Caco-2 (cell line): ENCODE measurements around the gene COX6B1. TPM values are rescaled to one million over a fixed set of nuclear protein-coding genes. Genes with fewer than 3 reads are reported as not detected.

Experiments
- BruUV-seq: library from RNA; stranded (reverse); fragments of 400-500 nt; replicated peaks from 2 replicates; lab custom pipeline; 2021; lab: Mats Ljungman, UMichigan
- CTCF ChIA-PET: fragments of 300-600 bp; sonication (Branson Sonifier 250); formaldehyde crosslinking; loops from one replicate; lab custom pipeline; 2022; ENCODE audit warnings: antibody characterized with exemption; lab: Charles Lee
- POLR2A ChIA-PET: fragments of 300-600 bp; sonication (Branson Sonifier 250); formaldehyde crosslinking; loops from one replicate; lab custom pipeline; 2022; ENCODE audit warnings: antibody characterized with exemption; lab: Charles Lee
- DNase-seq, 2 experiments: peaks; one replicate each; pipeline versions ENCODE4 v3.0.0 to v3.0.0-alpha.2; 2020 to 2022
- H3K27me3 ChIP-seq: replicated peaks from 2 replicates; pipeline ENCODE4 v1.6.0; 2011; ENCODE audit warnings: low read length; ENCODE audit not compliant: control insufficient read depth, insufficient read depth
- H3K36me3 ChIP-seq: 2 replicates; pipeline ENCODE4 v1.5.1; 2011; ENCODE audit warnings: low read length; ENCODE audit not compliant: control insufficient read depth, insufficient read depth
- H3K4me1 ChIP-seq: fragments of 250-450 bp; sonication (Bioruptor Pico); 2 replicates; pipeline ENCODE4 v1.5.1; 2020; ENCODE audit warnings: mild to moderate bottlenecking
- H3K4me3 ChIP-seq: 2 replicates; pipeline ENCODE4 v1.5.1; 2011; ENCODE audit warnings: low read depth, mild to moderate bottlenecking, control low read depth, low read length
- H3K9me3 ChIP-seq: fragments of 250-450 bp; sonication (Bioruptor Pico); 2 replicates; pipeline ENCODE4 v1.5.1; 2020; ENCODE audit warnings: mild to moderate bottlenecking, moderate library complexity
- H3K27ac Mint-ChIP-seq: one replicate; pipeline ENCODE4 v1.8.0; 2022; ENCODE audit warnings: mixed read lengths; ENCODE audit not compliant: unreplicated experiment
- H3K27me3 Mint-ChIP-seq: one replicate; pipeline ENCODE4 v1.8.0; 2022; ENCODE audit warnings: mixed read lengths; ENCODE audit not compliant: insufficient read depth, unreplicated experiment
- H3K36me3 Mint-ChIP-seq: one replicate; pipeline ENCODE4 v1.8.0; 2022; ENCODE audit warnings: mild to moderate bottlenecking, mixed read lengths; ENCODE audit not compliant: insufficient read depth, unreplicated experiment
- H3K4me1 Mint-ChIP-seq: one replicate; pipeline ENCODE4 v1.8.0; 2022; ENCODE audit warnings: low read depth, mixed read lengths; ENCODE audit not compliant: unreplicated experiment
- H3K4me3 Mint-ChIP-seq: one replicate; pipeline ENCODE4 v1.8.0; 2022; ENCODE audit warnings: mild to moderate bottlenecking, moderate library complexity, mixed read lengths; ENCODE audit not compliant: unreplicated experiment
- H3K9me3 Mint-ChIP-seq: one replicate; pipeline ENCODE4 v1.8.0; 2022; ENCODE audit warnings: mixed read lengths; ENCODE audit not compliant: unreplicated experiment
- intact Hi-C: fragments of 100-400 bp; cut with micrococcal nuclease; formaldehyde crosslinking; loops from one replicate; pipeline ENCODE4 v1.10.0; 2022; ENCODE audit not compliant: unreplicated experiment
- total RNA-seq: library from RNA; stranded (reverse); gene quantifications from 2 replicates; pipeline ENCODE4 v1.2.3, GENCODE V29; 2022
- TF ChIP-seq, protein P1 (sequence below), 2 experiments: fragments of 200-600 bp in 1 of 2; IDR thresholded peaks; 1 replicate in 1 of 2; 2 replicates in 1 of 2; pipeline versions ENCODE4 v1.5.1 to v1.8.0; 2011 to 2022; ENCODE audit warnings: antibody characterized with exemption in 1 of 2, control low read depth in 1 of 2, inconsistent platforms in 1 of 2, low read depth in 1 of 2, low read length in 1 of 2, mild to moderate bottlenecking in 1 of 2, moderate library complexity in 1 of 2; ENCODE audit not compliant: insufficient read depth in 1 of 2, severe bottlenecking in 1 of 2, unreplicated experiment in 1 of 2

COX6B1 gene
- total RNA-seq, 1 experiment from 2014 or later, result 551 TPM

DNA sequence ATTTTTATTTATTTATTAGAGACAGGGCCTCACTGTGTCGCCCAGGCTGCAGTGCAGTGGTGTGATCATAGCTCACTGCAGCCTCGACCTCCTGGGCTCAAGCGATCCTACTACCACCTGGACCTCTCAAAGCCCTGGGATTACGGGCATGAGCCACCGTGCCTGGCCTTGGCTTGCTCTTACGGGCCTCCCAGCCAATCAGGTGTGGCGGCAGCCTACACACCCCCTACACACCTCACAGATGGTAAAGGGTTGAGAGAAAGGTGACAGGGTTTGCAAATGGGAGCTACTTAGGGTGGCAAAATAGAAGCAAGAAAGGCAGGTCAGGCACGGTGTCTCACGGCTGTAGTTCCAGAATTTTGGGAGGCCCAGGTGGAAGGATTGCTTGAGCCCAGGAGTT lies 55.2 kb downstream of the COX6B1 start:
- H3K27me3 Mint-ChIP-seq, result peaks cover 3% of the 10 kb centered on the region
- peaks cover 6% of the 10 kb centered on the region for H3K4me1 Mint-ChIP-seq
- Histone ChIP-seq H3K36me3 (no peaks in the 10 kb centered on the region), H3K9me3 (no peaks in the 10 kb centered on the region), H3K27me3 (no peaks in the 10 kb centered on the region), H3K4me1 (no peaks in the 10 kb centered on the region), H3K4me3 (no peak overlapping the region)
- no peaks in the 10 kb centered on the region for H3K9me3 Mint-ChIP-seq
- no peak for DNase-seq
- intact Hi-C loops, result loop anchor here (5.0 kb wide), 1 partner anchor 349 kb away; the partner anchor contains the start of genes THAP8 and WDR62
- BruUV-seq, result no TSS peak
- no peak overlapping the region for H3K27ac Mint-ChIP-seq
- POLR2A ChIA-PET, result interaction anchor here (0.5 kb wide), 1 partner anchor 19 kb away, joined by 4 read pairs; no protein-coding TSS in a partner anchor
- CTCF ChIA-PET, result interaction anchor here (1.2 to 1.7 kb wide), 6 partner anchors 9 to 228 kb away, joined by 4 to 8 read pairs (median 6); partner anchors contain the start of gene COX6B1
- H3K4me3 Mint-ChIP-seq, result peak overlapping the region; percentile 82
- TF ChIP-seq, protein P1, sequence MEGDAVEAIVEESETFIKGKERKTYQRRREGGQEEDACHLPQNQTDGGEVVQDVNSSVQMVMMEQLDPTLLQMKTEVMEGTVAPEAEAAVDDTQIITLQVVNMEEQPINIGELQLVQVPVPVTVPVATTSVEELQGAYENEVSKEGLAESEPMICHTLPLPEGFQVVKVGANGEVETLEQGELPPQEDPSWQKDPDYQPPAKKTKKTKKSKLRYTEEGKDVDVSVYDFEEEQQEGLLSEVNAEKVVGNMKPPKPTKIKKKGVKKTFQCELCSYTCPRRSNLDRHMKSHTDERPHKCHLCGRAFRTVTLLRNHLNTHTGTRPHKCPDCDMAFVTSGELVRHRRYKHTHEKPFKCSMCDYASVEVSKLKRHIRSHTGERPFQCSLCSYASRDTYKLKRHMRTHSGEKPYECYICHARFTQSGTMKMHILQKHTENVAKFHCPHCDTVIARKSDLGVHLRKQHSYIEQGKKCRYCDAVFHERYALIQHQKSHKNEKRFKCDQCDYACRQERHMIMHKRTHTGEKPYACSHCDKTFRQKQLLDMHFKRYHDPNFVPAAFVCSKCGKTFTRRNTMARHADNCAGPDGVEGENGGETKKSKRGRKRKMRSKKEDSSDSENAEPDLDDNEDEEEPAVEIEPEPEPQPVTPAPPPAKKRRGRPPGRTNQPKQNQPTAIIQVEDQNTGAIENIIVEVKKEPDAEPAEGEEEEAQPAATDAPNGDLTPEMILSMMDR (IDR thresholded peaks at IDR 0.05; ENCODE audit: insufficient read depth in 1 of 2, low read depth in 1 of 2, low read length in 1 of 2, severe bottlenecking in 1 of 2, unreplicated experiment in 1 of 2), result no peak
- H3K36me3 Mint-ChIP-seq, result peaks cover 9% of the 10 kb centered on the region

DNA sequence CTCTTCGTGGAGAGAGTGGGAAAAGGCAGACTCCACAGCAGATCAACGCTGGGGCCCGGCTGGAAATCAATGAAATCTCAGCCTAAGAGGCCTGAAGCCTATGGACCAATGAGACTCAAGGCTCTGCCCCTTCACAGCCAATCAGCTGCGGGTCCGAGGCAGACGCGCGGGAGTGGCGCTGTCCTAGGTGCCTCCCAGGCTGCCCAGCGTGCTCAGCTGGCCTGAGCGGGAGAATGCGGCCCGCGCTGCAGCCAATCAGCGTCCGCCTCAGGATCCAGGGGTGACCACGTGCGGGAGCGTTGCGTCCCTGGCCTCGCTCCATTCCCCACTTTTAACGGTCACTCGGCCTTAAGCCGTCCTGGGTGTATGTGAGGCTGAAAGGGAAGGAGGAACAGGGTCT lies 56.1 kb downstream of the COX6B1 start, which contains the start of gene ZBTB32:
Gene ZBTB32 (plus strand): TSS at position 341 of the 400 bp plus-strand sequence. CDS start 10,069 bp downstream, outside the sequence.
- Mint-ChIP-seq H3K27ac (no peak within 1 kb of the TSS), H3K4me3 (no peak within 1 kb of the TSS), H3K9me3 (no peaks in the 10 kb centered on the region), H3K27me3 (peaks cover 3% of the 10 kb centered on the region), H3K36me3 (peaks cover 9% of the 10 kb centered on the region), H3K4me1 (peaks cover 6% of the 10 kb centered on the region)
- ChIA-PET POLR2A (no interaction called here), CTCF (no interaction called here)
- intact Hi-C loops, result loop anchor here (5.0 kb wide), 1 partner anchor 348 kb away; the partner anchor contains the start of genes THAP8 and WDR62
- Histone ChIP-seq H3K9me3 (no peaks in the 10 kb centered on the region), H3K27me3 (no peaks in the 10 kb centered on the region), H3K4me3 (no peak within 1 kb of the TSS), H3K36me3 (no peaks in the 10 kb centered on the region), H3K4me1 (no peaks in the 10 kb centered on the region)
- TF ChIP-seq, protein P1 (IDR thresholded peaks at IDR 0.05; ENCODE audit: insufficient read depth in 1 of 2, low read depth in 1 of 2, low read length in 1 of 2, severe bottlenecking in 1 of 2, unreplicated experiment in 1 of 2), result no peak
- DNase-seq, result peak in 1 of 2 experiments; percentile 23
- BruUV-seq, result no TSS peak

Other genes with a start within 250 kb of the COX6B1 start
- not detected in 2 replicates for gene FFAR2, start 200.1 kb upstream of the COX6B1 start, total RNA-seq
- gene KRTDAP, start 157.9 kb upstream of the COX6B1 start, total RNA-seq, result not detected in 2 replicates
- gene DMKN, start 134.7 kb upstream of the COX6B1 start, total RNA-seq, result 341 and 354 TPM in 2 replicates
- gene SBSN, start 120.0 kb upstream of the COX6B1 start, total RNA-seq, result not detected in 2 replicates
- gene GAPDHS, start 114.9 kb upstream of the COX6B1 start, total RNA-seq, result not detected in 2 replicates
- 126 and 140 TPM in 2 replicates for gene TMEM147, start 102.7 kb upstream of the COX6B1 start, total RNA-seq
- gene ATP4A, start 84.7 kb upstream of the COX6B1 start, total RNA-seq, result not detected in 2 replicates
- not detected in 2 replicates for gene PMIS2, start 62.1 kb upstream of the COX6B1 start, total RNA-seq
- 26.4 and 27.9 TPM in 2 replicates for gene HAUS5, start 35.6 kb upstream of the COX6B1 start, total RNA-seq
- gene RBM42, start 19.3 kb upstream of the COX6B1 start, total RNA-seq, result 140 and 165 TPM in 2 replicates
- gene ETV2, start 6.6 kb upstream of the COX6B1 start, total RNA-seq, result 0.77 and 1.3 TPM in 2 replicates
- gene UPK1A, start 18.2 kb downstream of the COX6B1 start, total RNA-seq, result not detected in 2 replicates
- gene ZBTB32, start 56.2 kb downstream of the COX6B1 start, total RNA-seq, result not detected in 2 replicates
- gene KMT2B, start 69.7 kb downstream of the COX6B1 start, total RNA-seq, result 54.2 and 62.6 TPM in 2 replicates
- 10.1 and 11.3 TPM in 2 replicates for gene IGFLR1, start 94.1 kb downstream of the COX6B1 start, total RNA-seq
- gene U2AF1L4, start 97.1 kb downstream of the COX6B1 start, total RNA-seq, result 21.3 and 24.6 TPM in 2 replicates
- gene PSENEN, start 97.3 kb downstream of the COX6B1 start, total RNA-seq, result 70.2 and 70.5 TPM in 2 replicates
- gene LIN37, start 100.3 kb downstream of the COX6B1 start, total RNA-seq, result 8.1 and 10.2 TPM in 2 replicates
- 0.48 and 0.81 TPM in 2 replicates for gene HSPB6, start 108.7 kb downstream of the COX6B1 start, total RNA-seq
- gene PROSER3, start 109.9 kb downstream of the COX6B1 start, total RNA-seq, result 34.6 and 37.0 TPM in 2 replicates
- 17.8 and 18.3 TPM in 2 replicates for gene ARHGAP33, start 127.2 kb downstream of the COX6B1 start, total RNA-seq
- gene PRODH2, start 164.5 kb downstream of the COX6B1 start, total RNA-seq, result 0.28 TPM in 1 of 2 replicates, not detected in the other
- gene NPHS1, start 204.2 kb downstream of the COX6B1 start, total RNA-seq, result not detected in 2 replicates
- 0.14 TPM in 1 of 2 replicates, not detected in the other for gene KIRREL2, start 208.6 kb downstream of the COX6B1 start, total RNA-seq
- gene APLP1, start 220.3 kb downstream of the COX6B1 start, total RNA-seq, result 4.6 and 6.5 TPM in 2 replicates